NCI-H226 (cell line): Measurements from ENCODE around the gene SATB2.

ENCODE experiments used
- DNase-seq: peaks from one replicate; pipeline ENCODE4 v3.0.0-alpha.2; 2015

The SATB2 gene

DNA sequence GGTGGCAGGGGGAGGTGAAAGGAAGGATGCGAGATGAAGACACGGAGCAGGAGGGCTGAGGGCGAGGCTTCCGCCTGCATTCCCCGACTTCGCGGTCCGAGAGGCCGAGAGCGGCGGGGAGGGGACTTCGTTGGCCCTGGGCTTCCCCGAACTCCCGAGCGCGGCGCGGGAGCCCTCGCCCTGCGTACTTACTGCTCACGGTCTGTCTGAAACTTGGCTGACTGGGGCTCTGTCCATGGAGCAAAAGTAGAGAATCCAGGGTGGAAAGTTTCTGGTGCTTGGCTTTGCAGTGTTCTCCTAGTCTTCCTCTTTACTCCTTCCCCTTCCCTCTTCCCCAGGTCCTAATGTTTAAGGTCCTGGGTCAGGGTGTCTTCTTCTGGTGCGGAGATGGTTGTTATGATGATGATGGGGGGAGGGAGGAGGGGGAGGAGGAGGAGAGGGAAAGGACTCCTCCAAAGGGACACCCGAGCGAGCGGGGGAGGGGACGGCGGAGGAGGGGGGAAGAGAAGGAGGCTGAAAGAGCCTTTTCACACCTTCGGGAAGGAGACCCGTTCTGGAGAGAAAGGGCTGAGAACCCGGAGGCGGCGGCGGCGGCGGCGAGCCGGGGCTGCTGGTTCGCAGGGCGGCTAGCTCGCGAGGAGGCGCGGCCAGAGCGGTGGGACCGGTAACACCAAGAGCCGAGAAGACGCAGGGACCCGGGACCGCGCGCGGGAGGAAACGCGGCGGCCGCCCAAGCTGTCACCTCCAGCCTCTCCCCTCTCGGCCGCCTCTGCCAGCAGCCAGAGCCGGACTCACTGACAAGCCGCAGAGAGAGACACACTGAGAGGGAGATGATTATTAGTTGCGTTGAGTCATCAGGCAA, at the start of gene SATB2:
Gene SATB2, minus strand, starts transcription at position 793 of the 862 bp plus-strand sequence. CDS start 1,902 bp downstream, outside the sequence.
- no peak for DNase-seq

GRCh38 chr2:199505755-199506403, 48.1 kb upstream of the SATB2 start:
- DNase-seq, result no peak

- no peak for DNase-seq
Observed at GRCh38 chr2:199503148-199503547, 45.4 kb upstream of the SATB2 start.

DNA sequence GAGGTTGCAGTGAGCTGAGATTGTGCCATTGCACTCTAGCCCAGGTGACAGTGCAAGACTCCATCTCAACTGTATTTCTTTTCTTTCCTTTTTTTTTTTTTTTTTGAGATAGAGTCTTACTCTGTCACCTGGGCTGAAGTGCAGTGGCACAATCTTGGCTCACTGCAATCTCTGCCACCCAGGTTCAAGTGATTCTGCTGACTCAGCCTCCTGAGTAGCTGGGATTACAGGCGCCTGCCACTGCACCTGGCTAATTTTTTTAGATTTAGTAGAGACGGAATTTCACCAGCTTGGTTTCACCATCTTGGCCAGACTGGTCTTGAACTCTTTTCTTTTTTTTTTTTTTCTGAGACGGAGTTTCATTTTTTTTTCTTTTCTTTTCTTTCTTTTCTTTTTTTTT, 41.3 kb upstream of the SATB2 start:
- no peak for DNase-seq

- DNase-seq, result no peak
Observed at GRCh38 chr2:199495147-199495546, 37.4 kb upstream of the SATB2 start.

DNA sequence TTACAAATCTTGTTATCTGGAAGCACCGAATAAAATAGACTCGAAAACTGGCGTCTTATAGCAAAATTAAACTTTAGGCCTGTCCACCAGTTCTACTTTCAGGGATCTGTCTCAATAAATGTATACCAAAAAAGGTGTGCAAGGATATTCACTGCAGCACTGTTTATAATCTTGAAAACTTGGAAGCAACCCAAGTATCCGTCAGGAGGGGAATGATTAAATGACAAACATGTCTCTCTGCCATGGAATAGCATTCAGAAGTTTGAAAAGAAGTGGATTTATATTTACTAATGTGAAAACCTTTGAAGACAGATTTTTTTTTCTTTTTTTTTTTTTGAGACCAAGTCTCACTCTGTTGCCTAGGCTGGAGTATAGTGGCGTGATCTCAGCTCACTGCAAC, 32.3 kb upstream of the SATB2 start:
- DNase-seq, result no peak

DNA sequence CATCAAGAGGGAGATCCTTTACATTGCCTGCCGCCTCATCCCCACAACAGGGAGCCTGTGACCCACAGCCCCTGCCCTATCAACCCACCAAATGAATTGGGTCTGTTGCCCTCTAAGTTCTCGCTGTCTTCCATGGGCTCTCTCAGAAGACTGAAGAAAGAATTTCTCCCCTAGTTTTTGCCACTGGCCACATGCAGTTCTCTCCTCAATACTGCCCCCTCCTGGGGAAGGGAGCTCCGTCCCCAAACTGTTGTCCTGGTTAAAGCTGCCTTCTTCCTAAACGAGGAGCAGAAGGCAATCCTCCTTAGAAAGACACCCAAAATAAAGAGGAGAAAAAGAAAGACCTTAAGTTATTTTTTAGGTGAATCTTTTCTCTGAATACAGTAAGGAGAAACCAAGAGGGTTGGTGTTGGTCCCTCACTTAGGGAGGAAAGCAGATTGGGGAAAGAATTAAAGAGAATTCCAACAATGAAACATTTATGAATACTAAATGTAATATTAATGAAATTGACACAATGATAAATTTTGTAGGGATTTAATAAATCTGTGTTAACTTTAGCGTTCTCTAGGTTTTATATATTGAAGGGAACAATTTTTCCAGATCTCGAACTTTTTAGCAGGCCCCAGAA, 31.1 kb upstream of the SATB2 start:
- DNase-seq, result peak; percentile 1

DNA sequence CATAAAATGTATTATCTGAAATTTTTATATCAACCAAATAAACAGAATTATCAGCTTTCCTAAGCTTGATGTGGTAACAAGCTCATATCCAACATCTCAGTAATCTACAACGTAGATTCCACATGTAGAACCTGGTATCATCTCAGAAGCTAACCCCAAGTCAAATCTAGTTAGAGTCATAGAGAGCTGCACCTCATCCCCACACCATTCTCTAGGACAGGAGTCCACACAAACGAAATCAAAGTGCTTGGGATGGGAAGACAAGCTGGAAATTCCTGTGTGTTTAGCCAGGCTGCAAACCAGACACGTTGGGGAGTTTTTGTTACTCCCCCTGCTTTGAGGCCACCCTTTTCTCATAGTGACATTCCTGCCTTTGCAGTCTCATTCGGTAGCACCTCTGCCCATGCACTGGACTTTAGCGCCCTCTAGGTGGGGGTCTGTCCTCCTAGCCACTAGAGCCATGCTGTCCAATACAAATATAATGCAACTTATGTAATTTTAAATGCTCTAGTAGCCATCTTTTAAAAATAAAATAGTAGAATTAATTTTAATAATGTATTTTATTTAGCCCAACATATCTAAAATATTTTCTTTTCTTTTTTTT, 28.1 kb upstream of the SATB2 start:
- peak; percentile 1 for DNase-seq

GRCh38 chr2:199484927-199485326, 27.2 kb upstream of the SATB2 start:
- DNase-seq, result no peak

DNA sequence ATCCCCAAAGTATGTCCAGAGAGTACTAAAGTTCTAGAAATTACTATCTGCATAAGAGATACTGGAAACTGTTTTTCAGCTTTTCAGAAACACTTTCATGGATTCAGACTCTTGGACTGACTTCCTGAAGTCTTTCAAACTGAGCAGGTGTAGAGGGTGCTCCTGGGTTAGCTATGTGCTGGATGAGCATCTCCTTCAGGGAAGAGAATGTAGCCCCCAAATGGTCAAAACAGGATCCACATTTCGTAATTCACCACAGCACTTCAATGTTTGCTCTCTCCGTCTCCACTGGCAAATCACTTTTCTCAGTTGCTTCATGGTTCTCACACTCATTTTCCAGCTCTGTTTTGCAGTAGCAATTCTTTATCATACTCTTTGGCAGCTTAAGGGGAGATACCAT, 23.2 kb upstream of the SATB2 start:
- DNase-seq, result no peak

DNA sequence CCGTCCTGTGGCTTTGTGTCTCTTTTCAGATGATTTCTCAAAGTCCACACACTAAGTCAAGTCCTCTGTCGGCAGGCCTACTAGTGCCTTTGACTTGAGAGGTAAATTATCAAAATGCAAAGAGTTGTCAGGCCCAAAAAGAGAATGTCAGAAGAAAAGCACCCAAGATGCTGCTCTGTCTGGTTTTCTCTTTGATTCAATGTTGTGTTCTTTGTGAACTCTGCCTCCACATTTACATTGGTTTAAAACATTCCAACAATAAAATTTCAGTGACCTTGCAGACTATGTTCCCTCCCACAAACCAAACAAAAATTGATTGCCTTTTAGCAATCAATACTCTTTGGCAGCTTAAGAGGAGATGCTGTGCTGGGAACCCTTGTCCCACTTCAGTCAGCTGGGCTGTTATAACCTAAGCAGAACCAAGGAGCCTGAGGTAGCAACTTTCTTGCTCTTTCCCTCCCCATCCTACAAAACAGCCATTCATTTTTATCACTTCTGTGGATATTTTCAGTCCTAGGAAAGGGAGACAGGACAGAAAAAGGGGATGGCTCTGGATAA, 19.6 kb upstream of the SATB2 start:
- no peak for DNase-seq

DNA sequence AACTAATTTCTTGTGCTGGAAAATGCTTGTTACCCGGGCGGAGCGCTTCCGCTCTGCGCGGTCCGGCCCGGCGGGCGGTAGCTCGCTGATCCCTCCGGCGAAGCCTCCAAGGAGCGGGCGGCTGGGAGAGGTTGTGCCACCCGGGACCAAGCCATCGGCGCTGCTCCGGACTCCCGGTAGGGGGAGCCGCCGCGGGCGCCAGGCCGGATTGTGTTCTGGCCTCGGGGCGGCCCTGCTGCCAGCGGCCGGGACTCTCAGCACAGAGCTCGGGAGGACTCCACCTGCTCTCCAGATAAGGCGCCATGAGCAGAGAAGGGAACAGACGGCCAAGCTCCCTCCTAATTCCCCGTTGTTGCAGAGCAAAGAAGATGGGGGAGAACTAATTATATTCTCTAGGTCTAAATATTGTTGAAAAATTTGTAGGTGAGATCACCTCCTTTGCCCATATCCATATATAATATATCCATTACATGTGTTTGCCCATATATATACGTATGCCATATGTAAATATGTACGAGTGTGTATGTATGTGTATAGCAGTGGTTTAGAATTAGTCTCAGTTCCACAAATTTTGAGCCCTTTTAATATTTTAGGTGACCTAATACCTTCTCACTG, 13.8 kb upstream of the SATB2 start:
- peak; percentile 23 for DNase-seq

GRCh38 chr2:199470672-199471442, 13.1 kb upstream of the SATB2 start:
- no peak for DNase-seq

DNA sequence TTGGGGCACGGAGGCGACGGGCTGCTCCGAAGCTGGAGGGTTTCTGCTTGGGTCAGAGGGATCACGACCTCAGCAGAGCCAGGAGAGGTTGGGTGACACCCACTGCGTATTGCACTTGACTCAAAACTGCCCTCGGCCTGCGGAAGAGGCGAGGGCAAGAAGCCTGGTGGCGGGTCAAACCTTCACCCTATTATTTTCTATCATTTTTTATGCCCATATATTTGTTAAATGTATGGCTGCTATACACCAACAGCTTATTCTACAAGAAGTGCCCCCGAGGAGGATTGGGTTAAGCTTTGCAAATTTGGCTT, 12.6 kb upstream of the SATB2 start:
- DNase-seq, result no peak

GRCh38 chr2:199469514-199470360, 12.0 kb upstream of the SATB2 start:
- no peak for DNase-seq

DNA sequence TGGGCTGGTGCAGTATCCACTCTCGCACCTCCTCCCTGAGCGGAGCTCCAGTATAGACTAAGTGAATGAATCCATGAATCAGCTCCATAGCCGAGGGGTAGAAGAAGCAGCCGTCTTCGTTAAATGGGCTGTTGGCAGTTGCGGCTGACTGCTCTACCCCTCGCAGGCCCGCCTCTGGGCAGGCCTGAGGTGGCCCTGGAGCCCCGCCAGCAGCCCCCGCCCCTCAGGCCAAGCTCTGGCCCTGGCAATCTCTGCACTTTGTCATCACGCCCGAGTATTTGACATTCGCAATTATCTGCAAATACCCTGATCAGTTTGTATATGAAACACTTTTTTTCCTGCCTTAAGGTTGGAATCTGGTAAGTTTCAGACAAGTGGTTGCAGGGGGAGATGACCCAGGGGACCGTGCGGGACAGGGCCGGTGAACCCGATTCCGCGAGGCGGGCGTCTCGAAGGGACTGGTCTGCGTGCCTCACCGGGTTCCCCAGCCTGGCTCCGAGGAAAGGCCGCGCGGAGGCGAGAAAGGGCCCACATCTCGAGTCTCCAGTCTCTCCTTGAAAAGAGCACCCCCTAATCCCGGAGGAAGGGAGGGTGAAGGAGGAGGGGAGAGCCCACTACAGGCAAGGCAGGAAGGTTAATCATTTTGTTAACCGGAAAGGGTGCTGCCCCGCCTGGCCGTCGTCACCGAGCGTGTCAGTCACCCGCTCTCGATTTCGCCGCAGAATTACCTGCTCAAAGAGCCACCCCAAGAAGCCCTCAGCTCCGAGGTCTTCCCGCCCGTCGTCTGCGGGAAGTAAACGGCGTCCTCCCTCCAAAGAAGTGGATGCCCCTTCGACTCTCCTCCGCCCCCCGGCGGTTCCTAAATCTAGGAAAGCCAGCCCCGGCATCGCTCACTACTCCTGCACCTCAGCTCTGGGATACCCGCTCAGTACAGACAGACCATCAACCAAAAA, 11.1 kb upstream of the SATB2 start:
- no peak for DNase-seq

DNA sequence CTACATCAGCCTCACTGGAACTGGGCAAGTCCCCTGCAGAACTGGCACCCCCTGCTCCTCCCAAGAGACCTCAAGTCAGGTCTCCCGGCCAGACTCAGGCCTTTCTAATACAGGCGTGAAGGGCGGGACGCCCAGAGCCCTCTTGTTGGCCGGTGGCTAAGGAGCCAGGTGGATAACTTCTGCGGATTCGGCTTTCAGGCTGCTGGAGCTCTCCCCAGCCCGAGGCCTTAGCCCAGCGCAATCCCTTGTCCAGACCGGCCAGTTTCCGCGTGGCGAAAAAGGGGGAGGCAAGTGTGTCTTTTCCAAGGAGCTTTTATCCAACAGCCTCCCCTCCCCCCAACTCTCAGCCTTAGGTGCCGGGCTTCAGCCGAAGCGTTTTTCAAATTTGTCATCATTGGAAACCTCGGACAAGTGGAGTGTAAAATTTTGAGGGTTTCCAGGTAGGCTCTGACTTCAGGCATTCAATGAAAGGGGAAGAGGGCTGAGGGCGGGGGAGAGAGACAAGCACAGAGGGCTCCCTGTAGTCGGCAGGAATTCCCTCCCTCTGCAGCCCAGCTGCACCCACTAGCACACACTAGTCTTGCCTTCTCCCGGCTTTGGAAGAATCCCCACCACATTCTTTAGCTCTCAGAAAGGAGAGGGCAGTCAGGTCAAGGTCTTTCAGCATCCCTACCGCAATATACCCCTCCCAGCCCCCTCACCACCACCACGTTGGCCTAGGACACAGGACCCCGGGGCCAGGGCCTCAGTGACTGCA, 9.5 kb upstream of the SATB2 start:
- no peak for DNase-seq

DNA sequence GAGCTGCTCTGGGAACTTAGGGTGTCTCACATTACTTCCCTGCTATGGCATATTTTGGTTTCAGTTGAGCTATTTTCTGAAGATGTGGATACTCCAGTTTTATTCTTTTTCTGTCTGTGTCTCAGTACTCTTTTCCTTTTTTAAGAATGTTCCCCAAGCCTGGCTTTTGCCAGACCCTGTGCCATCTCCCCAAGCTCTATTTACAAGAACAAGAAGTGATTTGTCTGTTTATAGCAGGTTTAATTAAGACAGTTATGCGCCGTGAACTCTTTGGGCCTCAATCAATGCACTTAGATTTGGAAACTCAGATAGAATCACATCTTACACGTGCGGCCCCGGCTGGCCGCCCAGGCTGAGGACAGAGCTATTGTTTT, 8.9 kb upstream of the SATB2 start:
- DNase-seq, result no peak

- DNase-seq, result no peak
Observed at GRCh38 chr2:199465988-199466691, 8.4 kb upstream of the SATB2 start.
